Measurements from ENCODE around the gene PCDH9.
"Not testable (repeated sequence)": the region's sequence is repeated elsewhere in the genome, so short reads cannot be mapped to it uniquely, and the experiment has no call there.

PCDH9 gene

DNA sequence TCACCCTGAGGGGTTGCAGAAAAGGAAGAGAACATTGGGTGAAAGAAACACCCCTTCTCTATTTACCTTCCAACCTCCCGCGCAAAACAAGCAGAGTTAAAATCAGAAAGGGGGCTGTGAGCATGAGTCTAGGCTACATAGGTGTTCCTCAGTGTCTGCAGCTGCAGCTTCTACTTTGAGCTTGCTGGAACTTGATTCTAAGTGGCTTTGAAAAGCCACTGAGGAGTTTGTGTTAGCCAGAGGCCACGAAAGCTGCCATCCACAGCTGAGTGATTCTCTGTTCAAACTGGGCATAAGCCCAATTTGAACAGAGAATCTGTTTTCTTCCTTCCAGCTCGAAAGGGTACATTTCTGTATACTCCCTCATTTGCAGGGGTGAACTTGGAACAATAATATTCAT lies 343.9 kb downstream of the PCDH9 start:
- no peak for DNase-seq

DNA sequence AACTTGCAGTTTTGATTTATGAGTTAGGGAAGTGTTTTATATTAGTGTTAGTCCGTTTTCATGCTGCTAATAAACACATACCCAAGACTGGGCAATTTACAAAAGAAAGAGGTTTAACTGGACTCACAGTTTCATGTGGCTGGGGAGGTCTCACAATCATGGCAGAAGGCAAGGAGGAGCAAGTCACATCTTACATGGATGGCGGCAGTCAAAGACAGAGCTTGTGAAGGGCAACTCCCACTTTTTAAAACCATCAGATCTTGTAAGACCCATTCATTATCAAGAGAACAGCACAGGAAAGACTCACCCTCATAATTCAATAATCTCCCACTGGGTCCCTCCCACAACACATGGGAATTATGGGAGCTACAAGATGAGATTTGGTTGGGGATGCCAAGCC lies 349.0 kb downstream of the PCDH9 start:
- DNase-seq = not testable (repeated sequence)

DNA sequence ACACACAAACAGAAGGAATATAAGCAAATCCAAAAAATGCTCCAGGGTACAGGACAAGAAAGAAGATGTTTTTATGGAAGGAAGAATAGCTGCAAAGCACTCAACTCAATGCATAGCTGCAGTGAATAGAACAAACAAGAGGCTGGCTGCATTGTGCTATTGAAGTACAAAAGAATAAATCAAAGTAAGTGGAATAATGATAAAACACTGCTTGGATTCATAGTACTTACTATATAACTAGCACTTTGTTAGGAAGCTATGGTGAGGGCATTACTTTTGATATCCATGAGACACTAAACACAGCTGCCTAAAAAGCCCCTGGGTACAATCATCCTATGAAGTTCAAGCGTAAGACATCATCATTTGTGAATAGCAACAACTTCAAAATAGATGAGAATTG lies 350.1 kb downstream of the PCDH9 start:
- no peak for DNase-seq

DNA sequence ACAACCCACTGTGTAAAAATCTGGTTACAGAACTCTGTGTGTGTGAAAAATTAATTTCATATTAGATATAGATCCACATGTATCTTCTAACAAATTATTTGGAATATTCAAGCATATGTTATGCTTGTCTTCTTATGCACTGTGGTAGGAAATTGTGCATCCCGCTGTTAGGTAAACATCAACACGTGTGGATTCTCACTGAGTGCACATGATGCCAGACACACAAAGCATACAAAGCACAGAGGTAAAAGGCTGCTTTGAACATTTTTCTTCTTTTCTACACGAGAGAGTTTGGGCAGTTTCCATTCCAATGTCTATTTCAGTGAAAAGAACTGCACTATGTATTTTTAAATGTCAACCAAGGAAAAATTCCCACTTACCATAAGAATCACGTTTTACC lies 354.9 kb downstream of the PCDH9 start:
- DNase-seq = no peak

DNA sequence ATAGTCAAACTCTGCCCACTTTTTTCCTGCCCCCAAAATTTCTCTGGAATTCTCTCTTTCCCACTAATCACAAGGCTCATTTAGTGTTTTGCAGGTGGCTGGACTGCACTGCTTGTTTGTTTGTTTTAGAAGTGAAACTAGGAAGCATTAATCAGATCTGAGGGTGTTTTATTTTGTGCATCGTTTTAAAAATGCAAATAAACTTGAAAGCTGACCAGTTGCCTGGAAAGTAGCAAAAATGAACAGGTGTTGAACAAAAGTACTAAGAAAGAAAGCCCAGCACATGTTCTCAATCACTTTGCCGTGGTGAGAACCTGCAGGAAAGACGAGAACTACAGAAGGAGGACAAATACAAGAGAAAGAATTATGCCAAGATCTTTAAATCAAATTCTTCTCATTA lies 365.5 kb downstream of the PCDH9 start:
- DNase-seq = no peak

DNA sequence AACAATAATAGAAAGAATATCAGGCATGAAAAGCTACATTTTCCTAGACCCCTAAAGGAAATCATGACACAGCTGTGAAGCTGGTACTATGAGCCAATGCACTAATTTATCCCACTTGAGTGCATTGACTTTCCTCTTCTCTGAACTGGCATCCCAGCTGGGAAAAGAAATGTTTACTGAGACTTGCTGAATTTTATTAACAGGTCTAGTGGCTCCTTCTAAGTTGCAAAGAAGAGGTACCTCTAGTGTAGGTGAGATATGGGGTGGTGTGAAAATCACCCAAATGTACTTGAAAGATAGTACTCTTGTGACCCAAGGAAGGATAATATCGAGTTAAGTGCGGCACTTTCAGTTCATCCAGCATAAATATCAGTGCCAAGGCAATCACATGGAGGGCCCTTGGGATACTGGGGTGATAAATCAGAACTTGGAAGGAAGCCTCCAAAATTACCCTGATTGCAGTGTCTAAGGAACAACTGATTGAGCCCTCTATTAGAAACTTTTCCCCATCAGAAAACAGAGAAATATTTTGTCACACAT lies 369.2 kb downstream of the PCDH9 start:
- DNase-seq = no peak

DNA sequence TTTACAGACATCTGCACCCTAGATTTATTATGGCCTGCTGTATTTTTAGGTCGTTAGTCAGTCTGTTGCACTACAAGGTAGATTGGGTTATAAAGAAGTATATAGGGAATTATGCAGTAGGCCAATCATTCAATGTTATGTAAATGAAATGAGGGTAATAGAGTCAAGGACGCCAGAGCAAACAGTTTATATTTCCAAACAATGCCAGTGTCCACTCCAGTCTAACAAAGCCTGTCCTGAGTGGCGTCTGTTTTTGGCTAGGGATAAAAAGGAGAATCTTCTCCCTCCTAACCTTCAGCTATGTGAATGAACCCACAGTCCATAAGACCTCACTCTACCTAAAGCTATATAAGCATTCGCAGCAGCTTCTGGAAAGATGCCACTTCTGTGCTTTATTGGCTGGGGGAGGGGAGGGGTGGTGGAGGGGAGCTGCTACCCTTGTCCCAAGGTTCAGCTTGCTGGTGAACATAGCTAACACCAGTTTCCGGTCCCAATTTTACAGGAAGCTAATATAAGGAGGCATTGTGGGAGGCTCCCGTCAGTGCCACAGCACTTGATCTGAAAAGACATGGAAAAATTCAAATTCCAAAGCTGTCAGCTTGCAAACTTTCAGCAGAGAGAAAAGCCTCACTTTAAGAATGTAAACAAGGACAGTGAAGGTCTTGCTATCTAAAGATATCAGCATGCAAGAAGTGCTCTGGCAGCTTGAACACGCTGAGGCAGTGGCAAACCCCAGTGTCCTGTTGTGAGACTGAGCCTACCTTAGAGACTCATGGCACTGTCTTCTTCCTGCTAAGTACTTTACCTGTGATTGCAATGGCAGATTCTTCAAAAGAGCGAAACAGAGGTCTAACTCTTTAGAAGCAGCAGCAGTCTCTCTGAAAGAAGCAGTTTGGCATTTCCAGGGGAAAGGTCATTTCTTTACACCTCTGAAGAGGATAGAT lies 369.9 kb downstream of the PCDH9 start:
- DNase-seq = no peak

DNA sequence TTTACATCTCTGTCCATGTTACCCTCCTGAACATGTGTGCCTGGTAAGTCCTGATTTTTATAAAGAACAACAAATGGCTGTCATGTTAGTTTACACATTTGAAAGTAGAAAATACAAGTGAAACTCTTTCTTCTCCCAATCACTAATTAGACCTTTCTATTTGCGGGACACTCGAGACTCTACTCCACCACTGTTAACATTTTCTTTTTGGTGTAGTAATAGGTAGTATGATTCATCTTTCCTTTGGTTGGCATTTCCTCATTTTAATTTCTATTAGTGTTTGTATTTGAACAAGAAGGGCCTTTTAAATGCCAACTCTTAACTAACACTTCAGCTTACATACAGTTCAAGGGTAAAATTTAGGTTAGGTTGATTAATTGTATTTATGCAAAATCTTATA lies 371.1 kb downstream of the PCDH9 start:
- DNase-seq = no peak

DNA sequence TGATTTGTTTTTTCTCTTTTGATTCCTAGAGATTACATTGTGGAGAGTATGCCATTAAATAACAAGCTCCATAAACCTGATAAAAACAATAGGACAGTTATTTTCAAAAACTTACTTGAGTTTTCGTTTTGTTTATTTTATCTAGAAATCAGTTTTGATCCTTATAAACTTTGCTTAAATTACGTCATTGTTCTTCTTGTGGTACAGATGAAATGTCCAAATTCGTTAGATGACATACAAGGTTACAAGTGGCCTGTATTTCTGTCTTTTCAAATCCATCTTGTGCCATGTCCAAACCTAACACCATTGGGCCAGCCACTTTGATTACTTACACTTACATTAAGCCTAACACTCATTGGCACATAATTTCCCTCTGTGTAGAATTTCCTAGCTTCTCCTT lies 372.0 kb downstream of the PCDH9 start:
- no peak for DNase-seq

DNA sequence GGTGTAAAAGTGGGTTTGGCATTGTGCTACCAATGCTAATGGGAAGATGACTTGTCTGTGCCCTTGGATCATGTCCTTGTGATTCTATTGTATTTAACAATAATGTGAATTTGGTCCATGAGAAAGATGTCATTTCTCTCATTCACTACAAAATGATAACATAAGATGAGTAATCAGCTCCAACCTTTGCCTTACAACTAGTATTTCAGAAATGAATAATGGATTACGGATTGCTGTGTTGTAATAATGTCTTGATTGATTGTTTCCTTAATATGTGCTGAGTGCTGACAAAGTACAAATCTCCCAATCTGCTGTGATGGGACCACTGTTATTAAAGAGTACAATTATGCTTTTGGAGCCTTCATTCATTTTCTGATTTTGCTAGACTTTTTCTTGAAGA lies 375.0 kb downstream of the PCDH9 start:
- DNase-seq = no peak

DNA sequence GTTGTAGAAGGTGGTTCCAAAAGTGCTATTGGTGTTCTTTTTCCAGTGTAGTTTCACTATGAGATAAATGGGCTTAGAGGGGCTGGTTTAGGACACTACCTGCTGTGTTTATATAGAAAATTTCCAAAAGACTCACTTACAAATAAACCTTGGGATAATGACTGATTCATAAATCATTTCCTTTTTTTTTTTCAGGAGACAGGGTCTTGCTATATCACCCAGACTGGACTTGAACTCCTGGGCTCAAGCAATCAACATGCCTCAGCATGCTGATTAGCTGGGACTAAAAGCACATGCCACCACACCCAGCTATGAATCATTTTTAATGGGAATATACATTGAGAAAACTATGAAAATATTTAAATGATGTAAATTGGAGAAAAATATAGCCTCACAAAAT lies 376.6 kb downstream of the PCDH9 start:
- DNase-seq = no peak

DNA sequence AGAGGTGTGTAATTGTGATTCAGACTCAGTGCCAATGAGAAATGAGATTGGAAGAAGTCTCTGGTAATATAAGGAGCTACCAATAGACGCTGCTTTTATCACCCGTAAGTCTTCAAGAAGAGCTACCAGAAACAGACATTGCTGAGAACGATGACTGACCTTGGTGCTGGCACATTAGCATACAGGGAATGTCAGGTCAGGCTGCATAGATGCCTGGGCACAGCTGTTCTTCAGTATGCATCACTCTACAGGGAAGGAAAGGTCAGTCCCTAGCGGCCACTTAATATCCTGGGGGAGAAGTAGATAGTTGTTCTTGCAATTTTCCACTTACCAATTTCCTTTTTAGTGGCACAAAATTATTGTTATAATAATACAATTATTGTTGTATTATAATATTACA lies 380.4 kb downstream of the PCDH9 start:
- DNase-seq = no peak

DNA sequence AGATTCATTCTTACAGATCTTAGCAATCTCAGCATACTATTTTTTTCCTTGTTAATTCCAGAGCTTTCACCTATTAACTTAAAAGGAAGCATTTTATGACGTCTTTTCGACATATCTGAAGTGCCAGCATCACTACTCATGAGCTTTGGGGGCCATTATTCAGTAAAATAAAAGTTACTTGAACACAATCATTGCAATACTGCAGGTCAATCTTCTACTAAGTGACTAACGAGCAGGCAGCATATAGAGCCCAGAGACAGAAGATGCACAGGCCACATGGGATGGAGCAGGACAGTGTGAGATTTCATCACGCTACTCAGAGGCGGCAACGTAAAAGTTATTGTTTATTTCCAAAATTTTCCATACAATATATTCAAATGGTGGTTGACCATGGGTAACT lies 382.6 kb downstream of the PCDH9 start:
- DNase-seq = no peak

DNA sequence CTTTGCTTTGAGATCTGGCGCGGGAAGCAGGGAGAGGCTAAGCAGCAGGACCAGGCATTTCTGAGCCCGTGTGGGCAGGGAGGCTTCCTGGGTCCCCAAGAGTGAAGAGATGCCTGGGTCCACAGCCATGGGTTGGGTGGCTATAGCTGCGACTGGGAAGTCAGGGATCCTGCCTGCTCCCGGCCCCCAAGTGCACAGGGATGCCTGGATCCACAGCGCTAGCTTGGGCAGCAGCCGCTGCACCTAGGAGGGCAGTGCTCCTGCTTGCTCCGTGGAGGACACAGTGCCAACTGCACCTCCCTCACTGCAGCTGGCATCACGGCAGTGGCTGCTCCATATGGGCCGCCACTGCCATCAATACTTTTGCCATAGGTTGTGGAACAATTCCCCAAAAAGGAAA lies 384.7 kb downstream of the PCDH9 start:
- no peak for DNase-seq

DNA sequence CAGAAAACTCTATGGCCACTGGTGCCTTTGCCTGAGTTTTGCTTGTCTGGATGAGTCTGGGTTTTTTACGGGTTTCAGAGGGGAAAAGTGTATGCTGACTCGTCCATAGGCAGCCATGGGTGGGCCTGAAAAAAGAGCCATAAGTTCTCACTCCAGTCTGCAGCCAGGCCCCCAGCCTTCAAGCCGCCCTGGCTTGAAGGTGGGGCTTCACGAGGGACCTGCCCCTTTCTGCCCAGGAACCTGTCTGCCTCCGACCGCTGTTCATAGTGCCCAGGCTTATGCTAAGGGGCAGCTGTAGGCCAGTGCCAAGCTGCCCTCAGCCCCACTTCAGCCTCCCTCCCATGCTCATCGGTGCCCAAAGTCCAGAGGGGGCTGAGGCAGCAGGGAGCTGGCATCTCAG lies 385.2 kb downstream of the PCDH9 start:
- no peak for DNase-seq

DNA sequence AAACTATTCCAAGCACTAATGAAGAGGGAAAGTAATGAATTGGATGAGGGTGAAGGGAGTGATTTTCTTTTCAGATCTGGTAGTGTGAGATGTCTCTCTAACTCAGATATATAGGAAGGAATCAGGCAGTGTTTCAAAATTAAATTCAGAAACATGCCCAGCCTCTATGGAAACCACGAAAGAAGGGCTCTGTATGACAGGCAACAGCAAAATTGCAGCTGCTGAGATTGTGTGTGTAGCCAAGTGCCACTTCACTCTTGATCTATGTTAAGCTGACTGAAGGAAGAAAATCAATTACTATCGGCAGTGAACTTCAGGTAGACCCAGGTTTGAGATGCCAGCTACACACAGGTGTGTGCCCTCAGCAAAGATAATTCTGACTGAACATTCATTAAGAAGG lies 387.4 kb downstream of the PCDH9 start:
- DNase-seq = no peak

DNA sequence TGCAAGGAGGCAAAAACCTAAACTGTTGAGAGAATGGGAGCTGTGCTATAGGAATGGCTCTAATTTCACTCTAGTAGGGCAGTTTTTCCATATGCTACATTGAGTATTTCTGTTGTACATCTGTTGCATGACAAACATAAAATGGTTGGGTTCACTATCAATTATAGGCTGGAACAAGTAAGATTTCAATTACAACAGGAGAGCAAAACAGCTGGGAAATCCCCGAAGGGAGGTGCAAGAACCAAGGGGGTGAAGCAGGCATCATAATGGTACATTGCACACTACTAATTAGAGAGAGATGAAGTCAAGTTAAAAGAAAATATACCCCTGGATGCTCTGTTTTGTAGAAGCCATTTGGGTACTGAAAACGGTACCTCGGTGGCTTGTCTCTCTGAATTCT lies 389.5 kb downstream of the PCDH9 start:
- no peak for DNase-seq

DNA sequence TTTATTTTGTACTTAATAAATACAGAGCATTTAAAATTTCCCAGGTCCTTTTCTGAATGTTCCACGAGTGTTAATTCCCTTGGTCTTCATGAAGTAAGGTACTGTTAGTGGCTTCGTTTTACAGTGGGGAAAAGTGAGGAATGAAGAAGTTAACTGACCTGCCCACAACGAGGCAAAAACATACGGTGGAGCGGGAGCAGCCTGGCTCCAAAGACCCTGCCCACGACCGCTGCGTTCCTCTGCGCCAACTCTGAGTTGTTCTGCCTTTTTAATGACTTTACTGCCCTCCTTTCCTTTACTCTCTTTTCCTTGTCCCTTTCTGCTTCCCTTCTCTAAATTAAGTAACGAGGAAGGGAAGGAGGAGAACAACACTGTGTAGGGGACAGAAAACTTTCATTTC lies 392.9 kb downstream of the PCDH9 start:
- no peak for DNase-seq

DNA sequence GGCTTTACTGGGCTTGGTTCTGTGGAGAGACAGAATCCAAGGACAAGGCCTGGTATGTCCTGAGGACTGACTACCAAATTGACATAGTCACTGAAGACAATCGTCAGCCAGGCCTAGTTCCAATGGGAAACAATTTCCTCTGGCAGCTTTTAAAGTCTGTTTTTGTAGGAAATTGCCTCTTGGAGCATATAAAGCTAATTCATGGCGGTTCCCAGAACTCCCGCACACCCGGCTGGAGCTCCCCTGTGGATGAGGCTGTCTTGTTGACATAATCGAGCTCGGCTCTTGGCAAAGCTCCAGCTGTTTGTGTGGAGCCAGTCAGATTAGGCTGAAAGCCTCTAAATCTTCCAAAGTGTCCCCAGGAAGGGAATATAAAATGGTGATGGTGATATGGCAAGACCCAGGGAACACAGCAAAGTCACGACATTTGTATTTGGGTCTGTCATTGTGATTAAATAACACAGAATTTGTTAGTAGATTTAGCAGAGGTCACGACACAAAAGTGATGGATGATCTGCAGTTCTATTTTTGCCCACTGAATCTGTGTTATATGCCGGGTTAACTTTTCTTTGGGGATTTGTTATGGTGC lies 395.0 kb downstream of the PCDH9 start:
- peak; percentile 57 for DNase-seq

DNA sequence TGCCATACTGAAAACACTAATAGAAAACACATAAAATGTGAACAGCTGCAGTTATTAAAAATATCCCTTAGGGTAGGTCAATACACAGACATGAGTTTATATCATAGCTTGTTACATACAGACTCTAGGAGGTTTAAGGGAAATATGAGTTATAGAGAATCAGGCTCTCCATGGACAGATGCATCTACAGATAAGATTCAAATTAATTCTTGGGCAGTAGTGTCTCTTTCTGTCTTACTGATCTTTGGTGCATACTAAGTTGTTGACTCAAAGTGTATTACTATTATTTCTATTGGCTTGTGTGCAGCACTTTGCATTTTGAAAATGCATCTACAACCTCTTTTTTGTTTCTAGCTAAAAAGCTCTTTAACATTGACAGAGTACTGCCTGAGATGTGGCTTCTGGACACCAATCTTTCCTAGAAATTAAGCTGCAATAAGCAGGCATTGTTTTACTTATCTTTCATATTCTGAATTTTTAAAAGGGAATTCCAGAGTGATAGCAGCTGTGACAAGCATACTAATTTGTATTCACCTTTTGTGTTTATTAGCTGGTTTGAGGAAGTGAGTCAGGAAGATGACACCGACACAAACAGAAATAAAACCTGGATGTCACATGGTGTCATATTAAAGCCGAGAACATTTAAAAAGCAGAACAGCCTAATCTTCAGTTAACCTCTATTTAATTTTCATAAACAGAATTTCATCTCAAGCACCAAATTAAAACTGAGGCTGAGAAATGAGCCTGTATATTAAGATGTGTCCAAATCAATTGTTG lies 399.0 kb downstream of the PCDH9 start:
- no peak for DNase-seq

DNA sequence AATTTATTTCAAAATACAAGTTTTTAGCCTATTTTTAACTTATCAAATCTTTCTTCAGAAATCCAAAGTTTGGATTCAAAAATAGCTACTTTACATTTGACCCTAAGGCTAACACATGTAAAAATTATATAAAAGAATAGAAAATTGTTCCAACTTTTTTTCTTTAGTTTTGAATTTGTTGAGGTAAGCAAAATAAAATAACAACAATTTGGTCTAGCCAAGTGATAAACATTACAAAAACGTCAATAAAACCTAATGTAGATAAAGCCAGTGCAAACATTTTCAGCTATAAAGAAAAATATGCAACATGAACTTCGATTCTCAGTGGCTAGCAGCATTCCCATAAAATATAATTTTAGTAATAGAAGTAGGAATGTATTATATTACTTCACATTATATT lies 400.3 kb downstream of the PCDH9 start:
- no peak for DNase-seq

DNA sequence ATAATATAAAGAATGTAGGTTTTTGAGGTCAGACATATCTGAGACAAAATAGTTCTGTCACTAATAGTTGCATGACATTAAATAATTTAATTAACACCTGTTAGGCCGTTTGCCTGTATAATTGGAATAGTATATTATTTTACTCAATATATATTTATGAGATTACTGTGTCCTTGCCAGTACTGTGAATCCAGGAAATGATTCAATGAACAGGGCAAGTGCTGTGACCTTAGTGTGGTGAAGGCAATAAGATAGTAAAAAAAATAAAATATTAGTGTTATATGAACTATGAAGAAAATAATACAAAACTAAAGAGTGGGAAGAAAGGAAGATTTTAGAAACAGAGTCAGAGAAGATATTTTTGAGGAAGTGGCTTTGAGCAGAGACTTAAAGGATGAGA lies 403.7 kb downstream of the PCDH9 start:
- DNase-seq = no peak

DNA sequence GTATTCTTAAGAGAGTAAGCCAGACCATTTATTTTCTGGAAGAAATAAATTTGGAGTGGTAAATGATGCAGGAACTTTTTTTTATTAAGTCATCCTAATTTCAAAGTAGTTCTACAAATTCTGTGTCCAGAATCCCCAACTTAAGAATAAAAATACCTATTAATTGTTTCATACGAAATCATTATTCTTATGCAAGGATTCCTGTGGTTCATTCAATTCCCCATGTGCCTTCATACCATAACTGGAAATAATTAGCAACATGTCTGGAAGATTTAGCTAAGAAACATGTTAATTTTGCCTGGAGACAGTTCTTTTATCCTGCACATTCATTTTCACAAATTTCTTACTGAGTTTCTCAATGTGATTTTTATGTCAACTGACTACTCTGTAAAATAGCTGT lies 408.6 kb downstream of the PCDH9 start:
- DNase-seq = no peak

DNA sequence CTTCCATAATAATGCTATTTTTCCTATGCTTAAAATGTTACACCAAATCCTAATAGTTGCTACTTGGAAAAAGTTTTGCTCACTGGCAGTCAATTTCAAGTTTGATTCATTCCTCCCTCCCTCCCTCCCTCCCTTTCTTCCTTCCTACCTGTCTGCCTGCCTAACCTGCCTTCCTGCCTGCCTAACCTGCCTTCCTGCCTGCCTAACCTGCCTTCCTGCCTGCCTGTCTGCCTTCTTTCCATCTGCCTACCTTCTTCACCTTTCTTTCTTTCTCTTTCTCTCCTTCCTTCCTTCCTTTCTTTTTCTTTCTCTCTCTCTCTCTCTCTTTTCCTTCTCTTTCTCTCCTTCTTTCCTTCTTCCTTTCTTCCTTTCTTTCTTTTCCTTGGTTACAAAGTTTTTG lies 418.7 kb downstream of the PCDH9 start:
- DNase-seq = no peak
